Measurements from ENCODE around the gene SH2B2. TPM values are rescaled to one million over a fixed set of nuclear protein-coding genes. Genes with fewer than 3 reads are reported as not detected.

Gene SH2B2
- total RNA-seq, 1 donor from 2014 or later: 11.5 TPM

- H3K4me3 Mint-ChIP-seq (ENCODE audit: low read depth): no peak overlapping the region
- peaks cover 12% of the 10 kb centered on the region for H3K27me3 Mint-ChIP-seq
- H3K4me1 Mint-ChIP-seq (ENCODE audit: low read depth): peaks cover 11% of the 10 kb centered on the region
- DNase-seq (ENCODE audit: low spot score, unreplicated experiment): no peak
- H3K36me3 Mint-ChIP-seq (ENCODE audit: insufficient read depth): peaks cover 2% of the 10 kb centered on the region
- no peaks in the 10 kb centered on the region for H3K9me3 Mint-ChIP-seq (ENCODE audit: low read depth)
- TF ChIP-seq CTCF (IDR thresholded peaks at IDR 0.05; ENCODE audit: unreplicated experiment): no peak
- no peak overlapping the region for H3K27ac Mint-ChIP-seq
Observed at GRCh38 chr7:102294589-102294988, 7.9 kb downstream of the SH2B2 start.

GRCh38 chr7:102295346-102296178 lies 8.9 kb downstream of the SH2B2 start:
- Mint-ChIP-seq H3K9me3 (ENCODE audit: low read depth) (no peaks in the 10 kb centered on the region), H3K27ac (no peak overlapping the region), H3K4me3 (ENCODE audit: low read depth) (no peak overlapping the region), H3K27me3 (peaks cover 10% of the 10 kb centered on the region), H3K36me3 (ENCODE audit: insufficient read depth) (peaks cover 2% of the 10 kb centered on the region), H3K4me1 (ENCODE audit: low read depth) (peaks cover 11% of the 10 kb centered on the region)
- no peak for TF ChIP-seq CTCF (IDR thresholded peaks at IDR 0.05; ENCODE audit: unreplicated experiment)
- no peak for DNase-seq (ENCODE audit: low spot score, unreplicated experiment)

- peaks cover 9% of the 10 kb centered on the region for H3K27me3 Mint-ChIP-seq
- no peak for DNase-seq (ENCODE audit: low spot score, unreplicated experiment)
- no peak overlapping the region for H3K27ac Mint-ChIP-seq
- H3K9me3 Mint-ChIP-seq (ENCODE audit: low read depth): no peaks in the 10 kb centered on the region
- peaks cover 11% of the 10 kb centered on the region for H3K4me1 Mint-ChIP-seq (ENCODE audit: low read depth)
- H3K36me3 Mint-ChIP-seq (ENCODE audit: insufficient read depth): peaks cover 2% of the 10 kb centered on the region
- TF ChIP-seq CTCF (IDR thresholded peaks at IDR 0.05; ENCODE audit: unreplicated experiment): no peak
- H3K4me3 Mint-ChIP-seq (ENCODE audit: low read depth): no peak overlapping the region
Observed at GRCh38 chr7:102296179-102296438, 9.4 kb downstream of the SH2B2 start.

- peaks cover 3% of the 10 kb centered on the region for H3K36me3 Mint-ChIP-seq (ENCODE audit: insufficient read depth)
- H3K27me3 Mint-ChIP-seq: peaks cover 7% of the 10 kb centered on the region
- peaks cover 11% of the 10 kb centered on the region for H3K4me1 Mint-ChIP-seq (ENCODE audit: low read depth)
- H3K9me3 Mint-ChIP-seq (ENCODE audit: low read depth): no peaks in the 10 kb centered on the region
- no peak overlapping the region for H3K4me3 Mint-ChIP-seq (ENCODE audit: low read depth)
- no peak for TF ChIP-seq CTCF (IDR thresholded peaks at IDR 0.05; ENCODE audit: unreplicated experiment)
- H3K27ac Mint-ChIP-seq: no peak overlapping the region
- DNase-seq (ENCODE audit: low spot score, unreplicated experiment): no peak
Observed at GRCh38 chr7:102296514-102296913, 9.8 kb downstream of the SH2B2 start.

GRCh38 chr7:102297487-102298218 lies 11.0 kb downstream of the SH2B2 start:
- H3K4me3 Mint-ChIP-seq (ENCODE audit: low read depth): no peak overlapping the region
- peaks cover 3% of the 10 kb centered on the region for H3K27me3 Mint-ChIP-seq
- H3K36me3 Mint-ChIP-seq (ENCODE audit: insufficient read depth): peaks cover 4% of the 10 kb centered on the region
- no peak for TF ChIP-seq CTCF (IDR thresholded peaks at IDR 0.05; ENCODE audit: unreplicated experiment)
- H3K27ac Mint-ChIP-seq: no peak overlapping the region
- peaks cover 11% of the 10 kb centered on the region for H3K4me1 Mint-ChIP-seq (ENCODE audit: low read depth)
- H3K9me3 Mint-ChIP-seq (ENCODE audit: low read depth): no peaks in the 10 kb centered on the region
- DNase-seq (ENCODE audit: low spot score, unreplicated experiment): no peak

Data from progenitor cell of endocrine pancreas (in vitro differentiated cells).